Hepatic stellate cell (primary cell): ENCODE measurements around the gene NR2C2AP.

ENCODE experiments used
- DNase-seq: peaks from one replicate; pipeline ENCODE4 v3.0.0; 2011; ENCODE audit warnings: low spot score

NR2C2AP gene

DNA sequence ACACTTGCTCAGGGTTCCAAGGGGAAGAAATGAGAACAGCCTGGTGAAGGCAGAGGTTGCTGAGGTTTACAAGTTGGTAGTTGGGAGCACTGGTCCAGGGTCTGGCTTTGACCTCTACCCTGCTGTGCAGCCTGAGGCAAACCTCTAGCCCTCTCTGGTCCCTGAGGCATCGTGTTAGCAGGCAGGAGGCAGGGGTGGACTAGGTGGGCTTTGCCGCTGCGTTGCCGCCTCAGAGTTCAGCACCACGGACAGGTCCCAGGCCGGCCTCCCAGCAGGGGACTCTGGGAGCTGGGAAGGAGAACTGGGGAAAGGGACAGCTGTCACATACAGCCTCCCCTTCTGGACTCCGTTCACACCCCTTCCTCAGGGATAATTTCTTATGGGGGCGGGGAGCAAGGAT is 11.7 kb upstream of the NR2C2AP start:
- peak; percentile 63 for DNase-seq

GRCh38 chr19:19214159-19214490 is 10.9 kb upstream of the NR2C2AP start:
- no peak for DNase-seq

- DNase-seq: no peak
Measured at GRCh38 chr19:19213426-19214158, 10.4 kb upstream of the NR2C2AP start.

DNA sequence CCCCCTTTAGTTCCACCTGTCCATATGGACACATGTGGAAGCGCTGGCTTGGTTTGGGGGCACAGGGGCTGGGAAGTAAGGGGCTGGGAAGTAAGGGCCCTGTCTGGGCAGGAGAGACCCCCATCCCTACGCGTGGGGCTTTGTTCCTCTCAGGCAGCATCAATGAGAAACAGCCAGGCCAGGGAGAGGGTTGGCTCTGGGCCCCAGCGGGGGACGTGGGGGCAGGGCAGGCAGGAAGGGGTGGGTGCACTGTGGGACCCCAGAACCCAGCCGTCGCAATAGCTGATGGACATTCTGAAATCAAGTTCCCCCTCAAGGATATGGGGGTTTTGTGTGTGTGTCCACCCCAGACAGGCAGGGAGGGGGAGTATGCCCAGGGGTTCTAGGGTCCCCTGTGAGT is 9.7 kb upstream of the NR2C2AP start:
- DNase-seq: no peak

GRCh38 chr19:19211499-19212420 is 8.5 kb upstream of the NR2C2AP start, which contains the start of gene NCAN:
NCAN (plus strand) TSS chr19:19211958; CDS start chr19:19216954, 4,996 bp downstream.
- DNase-seq: no peak

GRCh38 chr19:19209372-19209771 is 6.2 kb upstream of the NR2C2AP start:
- DNase-seq: no peak

- DNase-seq: no peak
Measured at GRCh38 chr19:19207637-19208572, 4.7 kb upstream of the NR2C2AP start.

- DNase-seq: no peak
Measured at GRCh38 chr19:19206938-19207337, 3.7 kb upstream of the NR2C2AP start.

DNA sequence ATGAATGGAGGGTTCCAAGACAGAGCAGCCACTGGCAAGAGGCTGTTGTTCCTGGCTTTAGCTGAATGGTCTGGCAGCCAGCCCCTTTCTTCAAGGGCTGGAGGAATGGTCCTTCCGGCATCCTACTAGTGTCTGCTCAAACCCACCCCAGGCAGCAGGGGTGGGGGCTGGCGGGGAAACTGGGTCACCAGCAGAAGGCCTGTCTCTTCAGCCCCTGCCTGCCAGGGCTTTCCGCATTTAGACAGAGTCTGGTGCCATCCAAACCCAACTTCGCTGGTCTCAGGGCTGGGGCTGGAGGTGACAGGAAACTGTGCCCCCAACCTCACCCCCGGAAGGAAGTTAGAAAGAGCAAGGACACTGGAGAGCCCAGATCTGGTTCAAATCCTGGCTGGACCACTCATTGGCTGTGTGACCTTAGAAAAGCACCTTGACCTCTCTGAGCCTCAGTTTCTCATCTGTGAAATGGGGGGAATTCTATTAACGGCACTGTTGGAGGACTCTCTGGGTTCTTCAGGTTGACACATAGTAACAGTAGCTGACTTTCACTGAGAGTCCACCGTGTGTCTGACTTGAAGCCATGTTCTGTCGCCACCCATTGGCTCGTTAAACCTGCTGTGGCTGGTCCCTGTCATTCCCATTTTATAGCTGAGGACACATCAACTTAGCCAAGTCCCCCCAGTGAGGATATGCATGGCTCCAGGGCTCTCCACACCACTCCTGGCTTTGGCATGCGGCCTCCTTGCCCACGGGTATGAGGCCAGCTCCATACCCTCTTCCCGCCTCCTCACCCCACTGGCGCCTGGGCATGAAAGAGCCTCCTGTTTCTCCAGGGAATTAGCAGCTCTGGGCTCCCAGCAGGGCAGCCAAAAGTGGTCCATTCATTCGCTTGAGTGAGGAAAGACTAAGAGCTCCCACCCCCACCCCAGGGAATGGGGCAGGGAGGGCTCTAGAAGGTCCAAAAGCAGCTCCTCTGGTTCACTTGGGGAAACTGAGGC is 2.5 kb upstream of the NR2C2AP start:
- no peak for DNase-seq

DNA sequence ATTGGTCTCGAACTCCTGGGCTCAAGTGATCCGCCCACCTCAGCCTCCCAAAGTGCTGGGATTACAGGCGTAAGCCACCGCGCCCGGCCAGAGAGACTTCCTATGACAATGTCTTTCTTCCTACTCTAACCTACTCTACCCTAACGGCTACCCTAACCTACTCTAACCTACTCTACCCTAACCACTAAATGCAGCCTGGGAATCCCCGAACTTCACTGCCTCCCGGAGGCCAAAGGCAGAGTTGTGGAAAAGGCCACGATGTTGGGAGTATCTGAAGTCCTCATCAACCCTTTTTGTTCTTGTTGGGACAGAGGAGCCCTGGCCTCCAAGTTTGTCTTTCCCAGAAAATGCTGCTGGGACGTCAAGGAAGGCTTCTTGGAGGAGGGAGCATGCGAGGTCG is 967 bp upstream of the NR2C2AP start:
- DNase-seq: no peak

- DNase-seq: no peak
Measured at GRCh38 chr19:19202707-19203011, 555 bp downstream of the NR2C2AP start.

DNA sequence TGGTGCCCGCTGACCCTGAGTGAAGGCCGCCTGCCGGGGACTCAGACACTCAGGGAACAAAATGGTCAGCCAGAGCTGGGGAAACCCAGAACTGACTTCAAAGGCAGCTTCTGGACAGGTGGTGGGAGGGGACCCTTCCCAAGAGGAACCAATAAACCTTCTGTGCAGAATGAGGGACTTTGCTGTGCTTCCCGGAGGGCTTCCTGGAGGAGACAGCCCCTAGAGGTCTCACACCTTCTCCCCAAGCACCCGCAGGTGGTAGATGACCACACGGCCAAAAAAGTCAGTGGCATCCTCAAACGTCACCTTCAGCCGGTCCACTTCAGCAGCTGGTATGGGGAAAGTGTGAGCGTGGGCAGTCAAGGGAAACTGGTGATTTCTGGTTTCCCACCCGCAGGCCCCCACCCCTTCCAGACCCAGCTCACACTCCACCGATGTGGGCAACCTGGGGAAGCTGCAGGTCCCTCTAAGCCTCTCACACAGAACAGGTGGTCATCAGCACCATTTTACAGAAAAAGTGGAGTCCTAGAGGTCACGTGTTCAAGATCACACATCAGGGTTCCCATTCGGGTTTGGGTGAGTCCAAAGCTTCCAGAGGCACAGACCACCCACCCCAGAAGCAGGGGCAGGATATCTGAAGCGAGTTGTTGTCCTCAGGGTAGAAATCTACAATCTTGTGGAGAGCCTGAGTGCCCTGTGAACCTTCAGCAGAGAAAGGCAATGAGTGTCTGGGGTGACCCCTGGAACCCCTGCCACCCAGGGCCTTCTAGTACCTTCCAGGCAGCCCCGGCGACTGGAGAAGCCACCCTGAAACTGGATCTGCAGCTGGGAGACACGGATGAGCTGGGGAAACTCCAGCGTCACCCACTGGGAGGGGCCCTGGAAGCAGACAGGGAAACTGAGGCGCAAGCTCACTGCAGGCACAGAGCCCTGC is 1.2 kb downstream of the NR2C2AP start:
- no peak for DNase-seq

GRCh38 chr19:19193926-19194325 is 9.3 kb downstream of the NR2C2AP start:
- no peak for DNase-seq

- DNase-seq: no peak
Measured at GRCh38 chr19:19192910-19193423, 10.2 kb downstream of the NR2C2AP start.

DNA sequence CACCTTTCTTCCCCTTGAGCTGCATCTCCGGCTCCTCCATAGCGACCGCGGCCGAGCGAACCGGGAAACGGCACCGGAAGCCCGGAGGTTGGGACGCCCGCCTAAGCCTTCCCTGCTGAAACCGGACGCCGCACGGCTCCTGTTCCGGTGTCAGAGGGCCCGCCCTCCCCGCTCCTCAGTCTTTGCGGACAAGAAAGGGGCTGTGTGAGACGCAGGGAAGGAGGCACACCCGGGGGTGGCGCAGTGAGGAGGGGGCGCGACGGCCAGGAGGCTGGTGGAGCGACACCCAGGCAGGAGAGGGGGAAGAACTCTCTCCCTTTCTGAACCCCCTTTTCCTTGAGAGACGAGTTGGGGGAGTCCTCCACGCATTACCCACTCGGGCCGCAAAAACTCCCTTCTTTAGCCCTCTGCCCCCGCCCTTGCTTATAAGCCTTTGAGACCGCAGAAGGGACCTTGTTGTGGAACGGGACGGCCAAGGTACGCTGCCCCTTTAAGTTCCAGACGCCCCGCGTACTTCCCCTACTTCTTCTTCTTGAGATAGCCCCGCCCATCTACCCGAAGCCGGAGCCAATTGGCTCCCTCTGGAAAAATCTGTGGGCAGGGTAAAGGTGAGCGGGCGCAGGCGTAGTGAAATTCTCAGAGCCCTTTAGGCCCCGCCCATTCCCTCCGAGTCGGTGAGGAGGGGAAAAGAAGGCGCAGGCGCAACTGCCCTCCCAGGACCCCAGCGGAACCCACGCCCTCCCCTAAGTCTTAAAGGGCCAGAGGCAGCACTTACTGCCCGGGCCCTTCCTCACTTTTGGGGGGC is 10.9 kb downstream of the NR2C2AP start, which contains the start of the genes BORCS8 and RFXANK:
Gene BORCS8 (minus strand): TSS at position 75 of the 805 bp plus-strand sequence. CDS start 35 bp downstream, at position 40.
Gene RFXANK (plus strand): TSS at position 181 of the 805 bp plus-strand sequence. CDS start 1,689 bp downstream, outside the sequence.
- peak; percentile 99 for DNase-seq

- no peak for DNase-seq
Measured at GRCh38 chr19:19191768-19192077, 11.5 kb downstream of the NR2C2AP start.

DNA sequence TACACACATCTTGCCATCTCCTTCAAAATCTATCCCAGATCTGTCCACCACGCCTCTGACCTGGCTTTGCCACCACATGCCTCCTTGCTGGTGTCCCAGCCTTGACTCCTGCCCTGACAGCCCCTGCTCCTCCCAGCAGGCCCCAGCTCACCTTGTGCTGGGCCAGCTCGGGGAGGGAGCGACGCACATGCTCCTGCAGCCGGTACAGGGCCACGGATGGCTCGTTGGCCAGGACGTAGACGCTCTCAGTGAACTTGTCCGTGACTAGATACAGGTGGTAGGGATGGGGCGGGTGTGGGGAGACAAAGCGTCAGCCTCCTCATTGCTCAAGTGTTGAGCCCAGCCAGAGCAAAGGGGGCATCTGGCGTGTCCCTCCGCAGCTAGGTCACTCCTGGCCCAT is 16.5 kb downstream of the NR2C2AP start:
- no peak for DNase-seq

DNA sequence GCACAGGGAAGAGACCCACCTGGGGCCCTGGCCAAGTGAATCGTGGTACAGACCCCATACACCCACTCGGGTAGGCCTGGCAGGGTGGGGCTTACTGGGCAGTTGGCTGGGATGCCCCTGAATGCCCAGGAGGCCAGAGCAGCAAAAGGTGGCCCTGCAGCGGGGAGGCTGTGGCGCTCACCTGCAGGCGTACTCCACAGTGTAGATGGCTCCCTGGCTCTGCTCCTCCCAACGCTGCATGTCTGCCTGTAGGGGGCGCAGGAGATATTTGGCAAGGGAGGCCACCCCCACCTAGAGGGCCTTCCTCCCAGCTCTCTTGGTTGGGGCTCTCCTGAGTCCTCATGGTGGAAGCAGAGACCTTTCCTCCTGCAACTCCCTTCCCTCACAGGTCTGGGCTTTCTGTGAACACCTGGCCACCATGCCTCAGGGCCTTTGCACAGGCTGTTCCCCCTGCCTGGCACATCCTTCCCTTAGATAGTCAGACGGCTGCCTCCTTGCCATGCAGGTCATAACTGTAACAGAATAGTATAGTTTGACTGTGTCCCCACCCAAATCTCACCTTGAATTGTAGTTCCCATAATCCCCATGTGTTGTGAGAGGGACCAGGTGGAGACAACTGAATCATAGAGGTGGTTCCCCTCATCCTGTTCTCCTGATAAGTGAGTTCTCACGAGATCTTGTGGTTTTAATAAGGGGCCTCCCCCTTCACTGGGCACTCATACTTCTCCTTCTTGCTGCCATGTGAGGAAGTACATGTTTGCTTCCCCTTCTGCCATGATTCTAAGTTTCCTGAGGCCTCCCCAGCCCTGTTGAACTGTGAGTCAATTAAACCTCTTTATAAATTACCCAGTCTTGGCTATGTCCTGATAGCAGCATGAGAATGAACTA is 17.1 kb downstream of the NR2C2AP start:
- peak; percentile 66 for DNase-seq
